GM23338 (cell line): Measurements from ENCODE around the gene LORICRIN. TPM values are rescaled to one million over a fixed set of nuclear protein-coding genes. Genes with fewer than 3 reads are reported as not detected.

ENCODE experiments used
- polyA plus RNA-seq: library from polyadenylated mRNA; unstranded; fragments of >200 nt; fragmentation: Nextera tagmentation; extraction: Ambion mirVana; gene quantifications from 2 replicates; pipeline ENCODE4 v1.2.1, GENCODE V29; 2016
- total RNA-seq: library from RNA; depleted of rRNA; stranded (reverse); fragments of >200 nt; shearing (Covaris generic); gene quantifications from 2 replicates; pipeline ENCODE4 v1.2.3, GENCODE V29; 2014; rRNA removed

LORICRIN gene
- total and polyA plus RNA-seq, 2 experiments from 2014 or later = 0.23 TPM; not detected in 1

Other genes starting within 250 kb of the LORICRIN start
- gene SPRR1B, start 228.5 kb upstream of the LORICRIN start, total RNA-seq = not detected in 2 replicates
- gene SPRR1B, start 228.5 kb upstream of the LORICRIN start, polyA plus RNA-seq = not detected in 2 replicates
- not detected in 2 replicates for gene SPRR2D, start 218.6 kb upstream of the LORICRIN start, total RNA-seq
- not detected in 2 replicates for gene SPRR2D, start 218.6 kb upstream of the LORICRIN start, polyA plus RNA-seq
- gene SPRR2A, start 202.2 kb upstream of the LORICRIN start, total RNA-seq = not detected in 2 replicates
- gene SPRR2A, start 202.2 kb upstream of the LORICRIN start, polyA plus RNA-seq = 0.43 TPM in 1 of 2 replicates, not detected in the other
- not detected in 2 replicates for gene SPRR2B, start 188.1 kb upstream of the LORICRIN start, total RNA-seq
- not detected in 2 replicates for gene SPRR2B, start 188.1 kb upstream of the LORICRIN start, polyA plus RNA-seq
- not detected in 2 replicates for gene SPRR2E, start 165.2 kb upstream of the LORICRIN start, total RNA-seq
- gene SPRR2E, start 165.2 kb upstream of the LORICRIN start, polyA plus RNA-seq = not detected in 2 replicates
- not detected in 2 replicates for gene SPRR2F, start 146.2 kb upstream of the LORICRIN start, total RNA-seq
- 0.44 and 0.57 TPM in 2 replicates for gene SPRR2F, start 146.2 kb upstream of the LORICRIN start, polyA plus RNA-seq
- gene SPRR2G, start 108.8 kb upstream of the LORICRIN start, total RNA-seq = not detected in 2 replicates
- not detected in 2 replicates for gene SPRR2G, start 108.8 kb upstream of the LORICRIN start, polyA plus RNA-seq
- gene LELP1, start 56.3 kb upstream of the LORICRIN start, total RNA-seq = not detected in 2 replicates
- not detected in 2 replicates for gene LELP1, start 56.3 kb upstream of the LORICRIN start, polyA plus RNA-seq
- not detected in 2 replicates for gene PRR9, start 42.1 kb upstream of the LORICRIN start, total RNA-seq
- not detected in 2 replicates for gene PRR9, start 42.1 kb upstream of the LORICRIN start, polyA plus RNA-seq
- not detected in 2 replicates for gene PGLYRP3, start 53.3 kb downstream of the LORICRIN start, total RNA-seq
- not detected in 2 replicates for gene PGLYRP3, start 53.3 kb downstream of the LORICRIN start, polyA plus RNA-seq
- not detected in 2 replicates for gene PGLYRP4, start 89.2 kb downstream of the LORICRIN start, total RNA-seq
- gene PGLYRP4, start 89.2 kb downstream of the LORICRIN start, polyA plus RNA-seq = not detected in 2 replicates
- gene S100A9, start 98.2 kb downstream of the LORICRIN start, total RNA-seq = not detected in 2 replicates
- gene S100A9, start 98.2 kb downstream of the LORICRIN start, polyA plus RNA-seq = not detected in 2 replicates
- not detected in 2 replicates for gene S100A12, start 115.9 kb downstream of the LORICRIN start, total RNA-seq
- gene S100A12, start 115.9 kb downstream of the LORICRIN start, polyA plus RNA-seq = not detected in 2 replicates
- gene S100A8, start 131.4 kb downstream of the LORICRIN start, total RNA-seq = not detected in 2 replicates
- gene S100A8, start 131.4 kb downstream of the LORICRIN start, polyA plus RNA-seq = not detected in 2 replicates
- not detected in 2 replicates for gene S100A7A, start 156.8 kb downstream of the LORICRIN start, total RNA-seq
- not detected in 2 replicates for gene S100A7A, start 156.8 kb downstream of the LORICRIN start, polyA plus RNA-seq
- not detected in 2 replicates for gene S100A7, start 201.0 kb downstream of the LORICRIN start, total RNA-seq
- not detected in 2 replicates for gene S100A7, start 201.0 kb downstream of the LORICRIN start, polyA plus RNA-seq